ENCODE data around the gene JMJD1C.
"Not testable (repeated sequence)": the region's sequence is repeated elsewhere in the genome, so short reads cannot be mapped to it uniquely, and the experiment has no call there.

The JMJD1C gene

GRCh38 chr10:63355682-63356081, 110.1 kb downstream of the JMJD1C start:
- Histone ChIP-seq H3K4me1 (ENCODE audit: control insufficient read depth, insufficient read depth, low read length) (no peaks in the 10 kb centered on the region), H3K27ac (ENCODE audit: low read depth, low read length) (no peak overlapping the region), H3K36me3 (ENCODE audit: control insufficient read depth, insufficient read depth, low read length) (no peaks in the 10 kb centered on the region), H3K4me3 (ENCODE audit: low read depth, low read length) (no peak overlapping the region), H3K9ac (ENCODE audit: low read depth, low read length) (no peak overlapping the region), H3K9me3 (ENCODE audit: control insufficient read depth, insufficient read depth, low read length) (no peaks in the 10 kb centered on the region), H3K27me3 (ENCODE audit: control insufficient read depth, insufficient read depth, low read length) (no peaks in the 10 kb centered on the region)

GRCh38 chr10:63352976-63353375, 112.8 kb downstream of the JMJD1C start:
- Histone ChIP-seq H3K36me3 (ENCODE audit: control insufficient read depth, insufficient read depth, low read length) (no peaks in the 10 kb centered on the region), H3K4me3 (ENCODE audit: low read depth, low read length) (no peak overlapping the region), H3K27me3 (ENCODE audit: control insufficient read depth, insufficient read depth, low read length) (no peaks in the 10 kb centered on the region), H3K9me3 (ENCODE audit: control insufficient read depth, insufficient read depth, low read length) (no peaks in the 10 kb centered on the region), H3K9ac (ENCODE audit: low read depth, low read length) (no peak overlapping the region), H3K4me1 (ENCODE audit: control insufficient read depth, insufficient read depth, low read length) (no peaks in the 10 kb centered on the region), H3K27ac (ENCODE audit: low read depth, low read length) (no peak overlapping the region)

GRCh38 chr10:63348245-63348850, 117.4 kb downstream of the JMJD1C start:
- no peaks in the 10 kb centered on the region for H3K27me3 ChIP-seq (ENCODE audit: control insufficient read depth, insufficient read depth, low read length)
- H3K4me1 ChIP-seq (ENCODE audit: control insufficient read depth, insufficient read depth, low read length), result no peaks in the 10 kb centered on the region
- no peaks in the 10 kb centered on the region for H3K36me3 ChIP-seq (ENCODE audit: control insufficient read depth, insufficient read depth, low read length)
- no peaks in the 10 kb centered on the region for H3K9me3 ChIP-seq (ENCODE audit: control insufficient read depth, insufficient read depth, low read length)
- H3K27ac ChIP-seq (ENCODE audit: low read depth, low read length), result no peak overlapping the region
- no peak overlapping the region for H3K4me3 ChIP-seq (ENCODE audit: low read depth, low read length)
- no peak overlapping the region for H3K9ac ChIP-seq (ENCODE audit: low read depth, low read length)

- Histone ChIP-seq H3K4me3 (ENCODE audit: low read depth, low read length) (no peak overlapping the region), H3K27me3 (ENCODE audit: control insufficient read depth, insufficient read depth, low read length) (no peaks in the 10 kb centered on the region), H3K9ac (ENCODE audit: low read depth, low read length) (no peak overlapping the region), H3K4me1 (ENCODE audit: control insufficient read depth, insufficient read depth, low read length) (no peaks in the 10 kb centered on the region), H3K27ac (ENCODE audit: low read depth, low read length) (no peak overlapping the region), H3K9me3 (ENCODE audit: control insufficient read depth, insufficient read depth, low read length) (no peaks in the 10 kb centered on the region), H3K36me3 (ENCODE audit: control insufficient read depth, insufficient read depth, low read length) (no peaks in the 10 kb centered on the region)
These were observed 119.7 kb downstream of the JMJD1C start for GRCh38 chr10:63346015-63346441.

GRCh38 chr10:63344269-63344668, 121.5 kb downstream of the JMJD1C start:
- H3K4me1 ChIP-seq (ENCODE audit: control insufficient read depth, insufficient read depth, low read length), result no peaks in the 10 kb centered on the region
- no peak overlapping the region for H3K27ac ChIP-seq (ENCODE audit: low read depth, low read length)
- no peaks in the 10 kb centered on the region for H3K27me3 ChIP-seq (ENCODE audit: control insufficient read depth, insufficient read depth, low read length)
- no peaks in the 10 kb centered on the region for H3K9me3 ChIP-seq (ENCODE audit: control insufficient read depth, insufficient read depth, low read length)
- H3K9ac ChIP-seq (ENCODE audit: low read depth, low read length), result no peak overlapping the region
- H3K36me3 ChIP-seq (ENCODE audit: control insufficient read depth, insufficient read depth, low read length), result no peaks in the 10 kb centered on the region
- no peak overlapping the region for H3K4me3 ChIP-seq (ENCODE audit: low read depth, low read length)

GRCh38 chr10:63343476-63343875, 122.3 kb downstream of the JMJD1C start:
- H3K4me1 ChIP-seq (ENCODE audit: control insufficient read depth, insufficient read depth, low read length), result no peaks in the 10 kb centered on the region
- H3K27ac ChIP-seq (ENCODE audit: low read depth, low read length), result no peak overlapping the region
- no peak overlapping the region for H3K9ac ChIP-seq (ENCODE audit: low read depth, low read length)
- H3K27me3 ChIP-seq (ENCODE audit: control insufficient read depth, insufficient read depth, low read length), result no peaks in the 10 kb centered on the region
- H3K9me3 ChIP-seq (ENCODE audit: control insufficient read depth, insufficient read depth, low read length), result no peaks in the 10 kb centered on the region
- H3K36me3 ChIP-seq (ENCODE audit: control insufficient read depth, insufficient read depth, low read length), result no peaks in the 10 kb centered on the region
- H3K4me3 ChIP-seq (ENCODE audit: low read depth, low read length), result no peak overlapping the region

GRCh38 chr10:63339640-63340039, 126.1 kb downstream of the JMJD1C start:
- H3K9me3 ChIP-seq (ENCODE audit: control insufficient read depth, insufficient read depth, low read length); H3K27ac ChIP-seq (ENCODE audit: low read depth, low read length); H3K27me3 ChIP-seq (ENCODE audit: control insufficient read depth, insufficient read depth, low read length); H3K36me3 ChIP-seq (ENCODE audit: control insufficient read depth, insufficient read depth, low read length); H3K4me3 ChIP-seq (ENCODE audit: low read depth, low read length); H3K9ac ChIP-seq (ENCODE audit: low read depth, low read length); H3K4me1 ChIP-seq (ENCODE audit: control insufficient read depth, insufficient read depth, low read length): not testable (repeated sequence)

GRCh38 chr10:63337455-63338251, 128.1 kb downstream of the JMJD1C start:
- no peaks in the 10 kb centered on the region for H3K9me3 ChIP-seq (ENCODE audit: control insufficient read depth, insufficient read depth, low read length)
- H3K4me1 ChIP-seq (ENCODE audit: control insufficient read depth, insufficient read depth, low read length), result no peaks in the 10 kb centered on the region
- H3K9ac ChIP-seq (ENCODE audit: low read depth, low read length), result no peak overlapping the region
- no peak overlapping the region for H3K27ac ChIP-seq (ENCODE audit: low read depth, low read length)
- H3K36me3 ChIP-seq (ENCODE audit: control insufficient read depth, insufficient read depth, low read length), result no peaks in the 10 kb centered on the region
- no peak overlapping the region for H3K4me3 ChIP-seq (ENCODE audit: low read depth, low read length)
- H3K27me3 ChIP-seq (ENCODE audit: control insufficient read depth, insufficient read depth, low read length), result no peaks in the 10 kb centered on the region

- Histone ChIP-seq H3K9me3 (ENCODE audit: control insufficient read depth, insufficient read depth, low read length) (no peaks in the 10 kb centered on the region), H3K36me3 (ENCODE audit: control insufficient read depth, insufficient read depth, low read length) (no peaks in the 10 kb centered on the region), H3K4me1 (ENCODE audit: control insufficient read depth, insufficient read depth, low read length) (no peaks in the 10 kb centered on the region), H3K27ac (ENCODE audit: low read depth, low read length) (no peak overlapping the region), H3K4me3 (ENCODE audit: low read depth, low read length) (no peak overlapping the region), H3K9ac (ENCODE audit: low read depth, low read length) (no peak overlapping the region), H3K27me3 (ENCODE audit: control insufficient read depth, insufficient read depth, low read length) (no peaks in the 10 kb centered on the region)
These were observed 134.2 kb downstream of the JMJD1C start for GRCh38 chr10:63331586-63331985.

GRCh38 chr10:63324495-63324854, 141.3 kb downstream of the JMJD1C start:
- Histone ChIP-seq H3K36me3 (ENCODE audit: control insufficient read depth, insufficient read depth, low read length) (no peaks in the 10 kb centered on the region), H3K27ac (ENCODE audit: low read depth, low read length) (no peak overlapping the region), H3K27me3 (ENCODE audit: control insufficient read depth, insufficient read depth, low read length) (no peaks in the 10 kb centered on the region), H3K4me1 (ENCODE audit: control insufficient read depth, insufficient read depth, low read length) (no peaks in the 10 kb centered on the region), H3K4me3 (ENCODE audit: low read depth, low read length) (no peak overlapping the region), H3K9ac (ENCODE audit: low read depth, low read length) (no peak overlapping the region), H3K9me3 (ENCODE audit: control insufficient read depth, insufficient read depth, low read length) (no peaks in the 10 kb centered on the region)

GRCh38 chr10:63323701-63324494, 141.9 kb downstream of the JMJD1C start:
- H3K4me1 ChIP-seq (ENCODE audit: control insufficient read depth, insufficient read depth, low read length), result no peaks in the 10 kb centered on the region
- no peak overlapping the region for H3K4me3 ChIP-seq (ENCODE audit: low read depth, low read length)
- no peaks in the 10 kb centered on the region for H3K9me3 ChIP-seq (ENCODE audit: control insufficient read depth, insufficient read depth, low read length)
- no peak overlapping the region for H3K9ac ChIP-seq (ENCODE audit: low read depth, low read length)
- no peaks in the 10 kb centered on the region for H3K27me3 ChIP-seq (ENCODE audit: control insufficient read depth, insufficient read depth, low read length)
- no peaks in the 10 kb centered on the region for H3K36me3 ChIP-seq (ENCODE audit: control insufficient read depth, insufficient read depth, low read length)
- no peak overlapping the region for H3K27ac ChIP-seq (ENCODE audit: low read depth, low read length)

All from HUES48 (cell line).